ENCODE results near the gene ACAP2.

ACAP2 gene

DNA sequence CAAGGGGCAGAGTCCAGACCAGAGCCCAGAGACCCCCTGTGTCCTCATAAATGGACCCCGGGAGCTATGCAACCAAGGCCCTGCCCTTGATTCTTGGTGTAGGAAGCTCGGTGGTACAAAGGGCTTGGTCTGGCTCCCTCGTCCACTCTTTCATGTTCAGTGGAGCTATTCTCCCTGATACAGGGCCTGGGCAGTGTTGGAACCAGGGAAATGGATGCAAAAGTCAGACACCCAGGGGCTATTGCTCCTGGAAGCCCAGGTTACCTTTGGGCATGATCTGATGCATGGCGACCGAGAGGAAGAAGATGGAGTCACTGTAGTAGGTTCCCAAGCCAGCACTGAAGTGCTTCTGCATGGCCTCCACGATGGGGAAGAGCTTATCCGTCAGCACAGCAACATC, 216.4 kb downstream of the ACAP2 start:
- peaks cover 13% of the 10 kb centered on the region for H3K4me1 ChIP-seq (ENCODE audit: control insufficient read depth, low read length)
- H3K4me3 ChIP-seq (ENCODE audit: low read length) = no peak overlapping the region
- H3K27me3 ChIP-seq (ENCODE audit: control insufficient read depth, low read length) = no peaks in the 10 kb centered on the region
- H3K36me3 ChIP-seq (ENCODE audit: control insufficient read depth, low read length) = no peaks in the 10 kb centered on the region
- no peaks in the 10 kb centered on the region for H3F3A ChIP-seq (ENCODE audit: control insufficient read depth, insufficient read depth)
- no peaks in the 10 kb centered on the region for H3K9me3 ChIP-seq (ENCODE audit: control insufficient read depth, insufficient read depth, low read length)
- H3K79me2 ChIP-seq (ENCODE audit: control insufficient read depth, low read length) = no peaks in the 10 kb centered on the region
- H3K4me2 ChIP-seq (ENCODE audit: low read length) = no peak overlapping the region
- no peaks in the 10 kb centered on the region for H3K9me2 ChIP-seq (replicated peaks; ENCODE audit: control insufficient read depth, low read length)
- H3K27ac ChIP-seq (ENCODE audit: low read depth, low read length) = no peak overlapping the region
- no peak for TF ChIP-seq EZH2phosphoT487 (IDR thresholded peaks at IDR 0.05; ENCODE audit: borderline replicate concordance, low read length)
- H4K20me1 ChIP-seq (ENCODE audit: control insufficient read depth, insufficient read depth, low read depth, low read length) = no peaks in the 10 kb centered on the region

DNA sequence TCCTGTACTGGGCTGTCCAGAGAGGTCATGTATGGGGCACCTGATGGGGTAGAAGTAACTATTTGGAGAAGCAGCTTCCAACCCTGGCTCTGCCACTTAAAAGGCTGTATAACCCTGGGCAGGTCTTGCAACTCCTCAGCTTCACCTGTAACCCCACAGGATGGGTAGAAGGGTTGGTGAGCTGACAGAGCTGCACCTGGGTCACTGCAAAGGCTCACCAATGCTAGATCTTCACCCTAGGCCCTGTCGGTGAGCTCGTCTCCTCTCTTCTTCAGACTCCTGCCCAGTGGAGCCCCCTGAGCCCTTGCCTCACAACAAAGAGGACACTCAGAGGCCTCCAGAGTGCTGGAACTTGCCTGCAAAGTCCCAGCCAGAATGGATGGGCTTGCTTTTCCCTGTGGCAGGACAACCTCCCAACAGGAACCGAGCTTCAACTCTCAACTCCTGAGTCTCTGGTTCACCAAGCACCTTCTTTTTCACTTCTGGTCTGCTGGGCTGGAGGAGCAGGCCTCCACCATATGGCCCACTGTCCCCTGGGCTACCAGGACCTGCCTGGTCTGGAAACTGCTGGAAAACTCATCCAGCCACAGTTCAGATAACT, 217.7 kb downstream of the ACAP2 start:
- H3K36me3 ChIP-seq (ENCODE audit: control insufficient read depth, low read length) = no peaks in the 10 kb centered on the region
- peaks cover 13% of the 10 kb centered on the region for H3K4me1 ChIP-seq (ENCODE audit: control insufficient read depth, low read length)
- H3K79me2 ChIP-seq (ENCODE audit: control insufficient read depth, low read length) = no peaks in the 10 kb centered on the region
- no peak for TF ChIP-seq EZH2phosphoT487 (IDR thresholded peaks at IDR 0.05; ENCODE audit: borderline replicate concordance, low read length)
- TF ChIP-seq, protein P1, sequence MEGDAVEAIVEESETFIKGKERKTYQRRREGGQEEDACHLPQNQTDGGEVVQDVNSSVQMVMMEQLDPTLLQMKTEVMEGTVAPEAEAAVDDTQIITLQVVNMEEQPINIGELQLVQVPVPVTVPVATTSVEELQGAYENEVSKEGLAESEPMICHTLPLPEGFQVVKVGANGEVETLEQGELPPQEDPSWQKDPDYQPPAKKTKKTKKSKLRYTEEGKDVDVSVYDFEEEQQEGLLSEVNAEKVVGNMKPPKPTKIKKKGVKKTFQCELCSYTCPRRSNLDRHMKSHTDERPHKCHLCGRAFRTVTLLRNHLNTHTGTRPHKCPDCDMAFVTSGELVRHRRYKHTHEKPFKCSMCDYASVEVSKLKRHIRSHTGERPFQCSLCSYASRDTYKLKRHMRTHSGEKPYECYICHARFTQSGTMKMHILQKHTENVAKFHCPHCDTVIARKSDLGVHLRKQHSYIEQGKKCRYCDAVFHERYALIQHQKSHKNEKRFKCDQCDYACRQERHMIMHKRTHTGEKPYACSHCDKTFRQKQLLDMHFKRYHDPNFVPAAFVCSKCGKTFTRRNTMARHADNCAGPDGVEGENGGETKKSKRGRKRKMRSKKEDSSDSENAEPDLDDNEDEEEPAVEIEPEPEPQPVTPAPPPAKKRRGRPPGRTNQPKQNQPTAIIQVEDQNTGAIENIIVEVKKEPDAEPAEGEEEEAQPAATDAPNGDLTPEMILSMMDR (IDR thresholded peaks at IDR 0.05; ENCODE audit: low read depth, low read length, poor library complexity, severe bottlenecking) = no peak
- H4K20me1 ChIP-seq (ENCODE audit: control insufficient read depth, insufficient read depth, low read depth, low read length) = no peaks in the 10 kb centered on the region
- H3F3A ChIP-seq (ENCODE audit: control insufficient read depth, insufficient read depth) = no peaks in the 10 kb centered on the region
- no peak overlapping the region for H3K27ac ChIP-seq (ENCODE audit: low read depth, low read length)
- no peaks in the 10 kb centered on the region for H3K27me3 ChIP-seq (ENCODE audit: control insufficient read depth, low read length)
- no peaks in the 10 kb centered on the region for H3K9me2 ChIP-seq (replicated peaks; ENCODE audit: control insufficient read depth, low read length)
- no peak overlapping the region for H3K4me3 ChIP-seq (ENCODE audit: low read length)
- no peaks in the 10 kb centered on the region for H3K9me3 ChIP-seq (ENCODE audit: control insufficient read depth, insufficient read depth, low read length)
- H3K4me2 ChIP-seq (ENCODE audit: low read length) = no peak overlapping the region
